HG03460 (cell line): Measurements from ENCODE around the gene SMAD3.

Experiments used
- ATAC-seq: cut with Tn5 transposase; IDR thresholded peaks from one replicate; pipeline ENCODE4 v1.9.1; 2021; ENCODE audit not compliant: unreplicated experiment

Gene SMAD3

DNA sequence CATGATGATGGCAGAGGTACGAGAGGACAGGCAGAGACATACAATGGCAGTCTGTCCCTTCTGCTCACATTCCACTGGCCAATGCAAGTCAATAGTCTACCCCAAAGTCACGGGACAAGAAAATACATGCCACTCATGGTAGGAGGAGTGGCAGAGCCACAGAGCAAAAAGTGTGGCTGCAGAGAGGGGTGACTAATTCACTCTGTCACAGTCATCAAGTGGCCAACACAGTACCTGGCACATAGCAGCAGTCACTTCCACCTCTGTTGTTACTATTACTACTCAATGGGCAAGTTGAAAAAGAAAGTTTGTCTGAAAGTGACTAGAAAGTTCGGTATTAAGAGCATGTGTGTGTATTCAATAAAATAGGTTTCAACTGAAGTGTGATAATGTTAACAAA lies 91.4 kb downstream of the SMAD3 start:
- ATAC-seq: no peak

DNA sequence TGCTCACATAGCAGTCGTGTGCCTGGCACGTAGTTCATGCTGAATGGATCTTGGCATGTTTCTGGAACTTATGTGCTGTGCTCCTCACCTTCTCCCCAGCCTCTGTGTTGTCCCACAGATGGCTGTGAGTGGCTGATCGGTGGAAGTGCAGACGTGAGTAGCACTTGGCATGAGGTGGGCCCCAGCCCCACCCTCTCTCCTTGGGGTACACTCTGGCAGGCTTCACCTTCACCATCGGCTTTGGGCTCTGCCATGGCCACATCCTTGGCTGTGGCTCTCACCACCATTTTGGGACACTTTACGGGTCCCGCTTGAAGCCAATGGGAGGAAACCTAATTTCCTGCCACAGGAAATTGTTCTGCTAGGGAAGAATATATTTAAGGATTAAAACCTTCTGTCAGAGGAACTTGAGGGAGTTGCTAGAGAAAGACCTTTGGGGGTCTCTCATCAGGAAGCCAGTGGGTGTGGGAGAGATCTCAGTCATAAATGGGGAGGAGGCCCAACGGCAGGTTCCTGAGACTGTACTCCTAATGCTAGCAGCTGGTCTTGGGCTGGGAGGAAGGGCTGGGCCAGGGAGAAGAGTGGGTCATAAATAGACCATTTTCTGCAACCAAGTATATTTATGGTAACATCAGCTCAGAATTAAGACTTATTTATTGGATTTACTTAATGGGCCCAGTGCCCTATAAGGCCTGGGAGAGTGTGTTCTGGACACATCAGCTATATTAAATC lies 92.3 kb downstream of the SMAD3 start:
- ATAC-seq: no peak

DNA sequence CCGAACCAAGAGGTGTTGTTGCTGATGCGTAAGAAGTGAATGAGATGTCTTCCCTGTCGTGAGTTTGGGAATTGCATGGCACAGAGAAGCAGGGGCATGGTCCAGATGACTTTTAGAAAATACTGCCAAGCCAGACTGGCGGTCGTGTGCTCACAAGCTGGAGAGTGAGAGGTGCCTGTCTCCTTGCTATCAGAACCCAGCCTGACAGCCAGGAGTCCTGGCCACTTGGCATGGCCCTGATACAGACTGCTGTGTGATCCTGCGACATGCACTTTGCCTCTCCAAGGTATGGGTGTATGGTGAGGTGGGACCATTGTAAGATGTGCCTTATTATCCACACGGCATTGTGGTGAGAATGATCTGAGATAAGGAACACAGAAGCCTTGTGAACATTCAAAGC lies 93.0 kb downstream of the SMAD3 start:
- no peak for ATAC-seq

DNA sequence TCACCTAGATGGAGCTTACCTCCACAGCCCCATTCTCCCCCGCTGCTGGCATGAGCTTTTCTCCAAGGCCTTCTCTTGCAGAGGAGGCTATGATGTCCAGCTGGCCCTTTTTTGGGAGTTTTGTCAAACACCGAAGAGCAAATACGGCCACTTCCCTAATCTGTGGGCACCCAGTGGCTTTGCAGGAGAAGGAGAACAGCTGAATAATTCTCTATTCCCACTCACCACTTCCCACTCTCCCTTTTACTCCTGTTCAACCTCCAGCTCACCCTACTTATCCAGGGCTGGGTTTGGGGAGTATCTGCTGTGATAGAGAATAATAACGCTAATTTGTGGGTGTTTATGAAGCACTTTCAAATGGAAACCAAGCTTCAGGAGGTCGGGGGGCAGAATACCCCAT lies 96.0 kb downstream of the SMAD3 start:
- ATAC-seq: no peak

DNA sequence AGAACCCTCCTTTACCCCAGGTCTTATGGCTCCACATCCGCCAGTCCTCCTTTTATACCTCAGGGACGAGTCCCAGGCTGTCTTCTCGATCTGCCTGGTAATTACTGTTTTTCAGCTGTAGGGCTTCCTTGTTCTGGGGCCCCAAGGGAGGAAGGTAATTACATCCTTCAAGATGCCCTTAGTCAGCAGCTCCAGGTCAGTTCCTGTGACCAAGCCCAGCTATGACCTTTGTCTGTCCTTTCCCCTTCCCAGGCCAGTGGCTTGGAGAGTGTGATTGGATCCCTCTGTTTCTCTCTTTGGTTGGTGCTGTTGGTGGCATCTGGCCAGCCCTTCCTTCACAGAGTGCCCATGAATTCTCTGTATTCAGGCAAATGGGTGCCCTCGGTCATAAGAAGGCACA lies 96.5 kb downstream of the SMAD3 start:
- ATAC-seq: no peak

DNA sequence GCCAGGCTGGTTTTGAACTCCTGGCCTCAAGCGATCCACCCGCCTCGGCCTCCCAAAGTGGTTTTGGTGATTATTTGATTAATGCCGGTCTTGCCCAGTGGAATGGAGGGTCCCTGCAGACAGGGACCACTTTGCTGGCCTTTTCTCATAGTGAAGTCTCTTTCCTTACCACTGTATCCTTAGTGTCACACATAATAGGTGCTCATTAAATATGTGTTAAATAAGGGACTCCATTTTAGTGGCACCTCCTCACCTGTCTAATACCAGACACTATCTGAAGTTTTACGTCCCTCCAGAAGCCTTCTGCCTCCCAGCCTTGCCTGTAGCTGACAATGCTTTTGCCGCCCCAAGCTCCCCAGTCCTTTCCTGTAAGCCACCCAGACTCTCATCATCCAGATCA lies 97.8 kb downstream of the SMAD3 start:
- no peak for ATAC-seq

DNA sequence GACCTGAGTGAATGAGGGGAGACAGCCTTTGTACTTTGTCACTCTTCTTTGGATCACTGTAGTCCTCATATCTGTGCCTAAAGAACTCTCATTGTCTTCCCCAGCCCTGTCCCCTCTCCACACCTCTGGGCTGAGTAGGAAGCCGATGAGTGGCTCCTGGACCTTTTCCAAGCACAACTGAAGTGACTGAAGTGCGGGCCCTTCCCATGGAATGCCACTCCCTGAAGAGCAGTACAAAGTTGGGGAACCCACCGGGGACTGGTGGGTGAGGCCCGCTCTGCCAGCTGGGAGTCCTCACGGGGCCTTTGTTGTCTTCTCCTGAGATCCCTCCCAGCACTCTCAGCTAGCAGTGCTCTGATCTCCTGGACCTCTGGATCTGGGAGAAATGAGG lies 99.0 kb downstream of the SMAD3 start:
- ATAC-seq: no peak

DNA sequence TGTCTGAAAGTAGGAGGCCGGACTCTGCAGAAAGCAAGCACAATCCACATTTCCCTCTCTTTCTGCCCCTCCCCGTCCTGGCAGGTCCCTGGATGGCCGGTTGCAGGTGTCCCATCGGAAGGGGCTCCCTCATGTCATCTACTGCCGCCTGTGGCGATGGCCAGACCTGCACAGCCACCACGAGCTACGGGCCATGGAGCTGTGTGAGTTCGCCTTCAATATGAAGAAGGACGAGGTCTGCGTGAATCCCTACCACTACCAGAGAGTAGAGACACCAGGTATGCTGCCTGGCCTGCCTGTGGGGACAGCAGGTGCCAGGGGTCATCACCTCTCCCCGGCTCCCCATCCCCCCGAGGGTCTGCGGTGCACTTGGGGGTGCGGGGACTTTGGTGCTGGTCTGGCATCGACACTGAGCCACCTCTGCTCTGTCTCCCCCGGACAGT lies 99.4 kb downstream of the SMAD3 start:
- ATAC-seq: no peak

DNA sequence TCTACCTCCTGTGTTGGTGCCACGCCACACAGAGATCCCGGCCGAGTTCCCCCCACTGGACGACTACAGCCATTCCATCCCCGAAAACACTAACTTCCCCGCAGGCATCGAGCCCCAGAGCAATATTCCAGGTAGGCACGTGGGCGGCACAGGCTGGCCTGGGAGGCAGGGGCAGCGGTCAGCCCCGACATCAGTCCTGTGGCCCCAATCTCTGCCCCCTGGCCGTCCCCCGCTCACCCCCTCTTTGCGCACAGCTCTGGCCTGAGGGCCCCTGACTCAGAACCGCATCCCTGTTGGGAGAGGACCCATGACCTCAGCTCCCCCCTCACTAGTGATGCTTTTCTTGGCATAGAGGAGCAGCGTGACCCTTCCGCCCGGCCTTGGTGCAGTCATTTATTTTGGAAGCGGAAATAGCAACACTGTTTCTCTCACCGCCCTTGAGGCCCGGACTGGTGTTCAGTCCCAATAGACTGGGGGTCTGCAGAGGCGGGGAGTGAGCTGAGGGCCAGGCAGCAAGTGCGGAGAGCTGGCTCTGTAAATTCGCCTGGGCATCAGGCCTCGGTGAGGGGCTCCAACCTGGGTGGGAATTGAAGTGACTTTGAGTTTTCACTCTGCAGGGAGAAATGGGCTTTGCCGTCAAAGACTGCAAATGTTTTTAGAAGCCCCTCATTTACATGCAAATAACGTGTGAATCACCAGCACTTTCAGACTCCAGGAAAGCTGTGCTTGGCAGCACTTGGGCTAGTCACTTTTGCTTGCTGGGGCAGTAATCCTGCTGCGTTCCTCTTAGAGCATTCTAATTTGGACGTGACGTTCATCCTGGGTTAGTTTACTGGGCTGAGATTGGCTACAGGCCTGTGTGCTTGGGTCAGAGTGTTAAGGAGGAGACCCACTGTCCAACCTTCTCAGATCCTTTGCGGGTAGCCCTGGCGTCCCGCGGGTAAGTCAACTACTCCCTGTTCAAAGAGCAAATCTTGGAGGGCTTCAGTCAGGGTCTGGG lies 100.2 kb downstream of the SMAD3 start:
- no peak for ATAC-seq

DNA sequence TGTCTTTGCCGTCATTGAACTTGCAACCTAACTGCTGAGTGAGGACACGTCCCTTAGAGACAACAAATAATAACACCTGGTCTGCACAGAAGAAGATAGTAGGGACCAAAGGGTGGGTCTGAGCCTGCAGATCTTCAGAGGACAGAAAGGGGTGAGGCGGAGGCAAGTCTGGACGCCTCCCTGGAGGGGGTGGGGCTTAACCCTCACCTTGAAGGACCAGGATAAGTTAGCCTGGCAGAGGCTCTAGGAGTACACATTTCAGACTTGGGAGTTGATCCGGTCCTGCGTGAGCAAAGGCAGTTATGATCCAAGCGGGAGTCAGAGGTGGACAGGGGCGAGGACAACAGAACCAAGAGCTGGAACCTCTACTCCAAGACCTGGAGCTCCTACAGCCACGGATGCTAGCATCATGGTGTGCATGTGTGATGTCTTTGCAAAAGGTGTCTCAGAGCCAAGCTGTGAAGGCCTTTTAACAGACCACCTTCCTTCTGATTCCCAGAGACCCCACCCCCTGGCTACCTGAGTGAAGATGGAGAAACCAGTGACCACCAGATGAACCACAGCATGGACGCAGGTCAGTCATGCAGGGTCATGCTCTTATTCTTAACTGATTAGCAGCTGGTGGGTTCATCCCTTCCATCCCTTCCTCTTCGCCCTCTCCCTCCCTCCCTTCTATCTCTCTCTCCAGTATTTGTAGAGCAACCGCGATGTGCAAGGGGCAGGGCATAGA lies 101.0 kb downstream of the SMAD3 start:
- no peak for ATAC-seq

DNA sequence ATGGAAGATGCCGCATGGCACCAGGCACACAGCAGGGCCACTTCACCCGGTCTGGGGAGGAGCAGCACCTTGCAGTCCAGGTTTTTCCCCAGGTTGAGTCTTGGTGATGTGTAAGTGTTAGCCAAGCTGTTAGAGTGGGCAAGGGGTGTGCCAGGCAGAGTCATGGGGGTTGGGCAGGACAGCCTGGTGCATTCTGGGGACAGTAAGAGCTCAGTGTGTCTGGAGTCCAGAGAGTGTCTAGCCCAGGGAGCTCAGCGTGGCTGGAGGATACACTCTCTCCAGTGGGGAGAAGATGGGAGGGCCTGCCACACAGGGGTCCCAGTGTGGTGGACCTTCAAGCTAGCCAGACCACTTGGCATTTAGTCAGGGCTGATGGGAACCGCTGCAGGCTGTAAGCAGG lies 101.7 kb downstream of the SMAD3 start:
- ATAC-seq: no peak

DNA sequence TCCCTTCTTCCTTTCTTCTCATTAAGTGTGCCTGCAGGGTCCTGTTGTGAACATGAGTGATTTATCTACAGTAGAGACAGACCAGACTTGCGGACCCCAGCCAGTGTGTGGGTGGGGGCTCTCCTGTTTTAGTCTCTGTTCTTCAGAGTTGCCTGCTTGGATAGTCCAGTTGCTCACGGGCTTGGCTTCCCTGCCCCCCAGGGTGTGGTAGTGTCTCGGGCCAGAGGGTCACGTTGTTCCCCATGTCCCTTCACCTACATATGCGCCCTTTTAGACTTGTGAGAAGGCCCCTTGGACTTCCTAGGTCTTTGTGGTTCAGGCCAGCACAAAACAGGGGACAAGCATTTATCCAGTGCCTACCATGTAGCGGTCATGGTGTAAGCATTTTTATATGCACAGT lies 103.3 kb downstream of the SMAD3 start:
- ATAC-seq: no peak

DNA sequence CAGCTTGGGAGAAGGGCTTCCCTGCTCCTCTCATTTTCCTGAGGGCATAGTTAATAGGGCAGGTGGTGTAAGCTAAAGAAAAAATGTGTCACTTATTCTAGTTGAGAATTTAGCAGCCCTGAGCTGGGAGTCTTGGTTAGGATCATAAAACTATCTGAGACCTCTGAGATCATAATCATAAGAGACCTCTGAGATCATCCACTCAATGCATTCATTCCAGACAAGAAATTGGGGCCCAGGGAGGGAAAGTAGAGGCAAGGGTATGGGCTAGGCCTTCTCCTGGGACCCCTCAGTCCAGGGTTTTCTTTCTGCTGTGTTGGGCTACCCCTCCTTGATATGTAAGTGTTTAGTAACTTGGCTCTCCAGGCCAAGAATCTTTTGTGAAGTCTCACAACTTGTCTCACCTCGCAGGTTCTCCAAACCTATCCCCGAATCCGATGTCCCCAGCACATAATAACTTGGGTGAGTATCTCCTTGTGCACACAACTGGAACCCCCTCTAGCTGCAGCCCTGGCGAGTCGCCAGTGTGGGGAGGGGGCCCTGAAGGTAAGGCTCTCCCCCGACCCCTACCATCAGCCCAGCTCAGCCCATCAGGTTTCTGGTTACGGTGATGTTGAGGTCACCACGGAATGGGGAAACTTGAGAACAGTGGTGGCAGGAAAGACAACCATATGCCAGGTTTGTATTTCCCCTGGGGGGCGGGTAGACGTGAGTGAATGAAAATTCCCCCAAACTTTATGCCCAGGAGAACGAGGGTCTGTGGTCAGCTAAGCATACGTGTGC lies 104.9 kb downstream of the SMAD3 start:
- no peak for ATAC-seq

DNA sequence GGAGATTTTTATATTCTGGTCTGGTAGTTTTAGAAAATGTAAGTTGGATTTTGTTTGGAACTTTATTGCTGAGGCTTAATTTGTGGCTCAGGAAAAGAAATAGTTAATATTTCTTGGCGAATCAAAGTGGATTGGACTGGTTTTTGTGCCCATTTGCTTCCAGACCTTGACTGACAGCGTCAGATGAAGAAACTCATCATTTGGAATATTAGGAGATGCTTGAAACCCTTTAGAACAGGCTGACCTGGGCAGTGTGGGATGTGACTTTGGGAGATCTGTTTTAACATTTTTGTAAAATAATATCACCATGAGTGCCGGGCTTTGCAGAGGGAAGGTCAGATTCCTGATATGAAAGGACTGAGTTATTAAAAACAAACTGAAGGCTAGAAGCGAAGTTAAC lies 106.1 kb downstream of the SMAD3 start:
- no peak for ATAC-seq

DNA sequence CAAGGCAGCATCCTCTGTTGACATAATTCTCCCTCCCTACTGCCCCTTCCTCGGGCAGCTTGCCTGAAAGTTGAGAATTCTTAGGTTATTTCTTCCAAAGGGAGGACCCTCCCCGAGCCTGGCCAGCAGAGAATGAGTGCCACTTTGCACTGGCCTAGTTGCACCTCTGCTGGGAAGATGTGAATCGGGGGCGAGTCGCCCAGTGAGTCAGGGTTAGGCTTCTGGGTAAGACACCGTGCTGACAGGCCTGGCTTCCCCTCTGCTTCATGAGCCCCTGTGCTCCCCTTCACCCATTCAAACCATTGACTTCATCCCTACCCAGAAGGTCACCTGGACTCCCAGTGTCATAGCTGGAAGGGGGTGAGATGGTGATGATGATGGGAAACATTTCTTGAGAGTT lies 106.8 kb downstream of the SMAD3 start:
- ATAC-seq: no peak

DNA sequence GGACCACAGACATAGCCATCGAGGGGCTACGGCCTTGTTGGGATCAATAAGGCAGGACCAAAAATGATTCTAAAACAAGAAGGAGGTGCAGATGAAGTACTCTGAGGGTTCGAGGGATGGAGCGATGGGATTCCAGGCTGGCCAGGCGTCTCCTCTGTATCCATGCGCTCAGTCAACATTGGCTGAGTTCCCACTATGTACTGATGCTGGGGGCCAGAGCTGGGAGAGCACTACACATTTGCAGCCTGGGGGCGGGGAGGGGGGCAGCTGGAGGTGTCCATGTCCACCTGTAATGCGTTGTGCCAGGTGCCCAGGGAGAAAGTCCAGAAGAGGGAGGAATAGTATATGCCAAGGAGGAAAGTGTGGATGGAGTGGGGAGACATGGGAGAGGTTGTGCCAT lies 107.6 kb downstream of the SMAD3 start:
- ATAC-seq: no peak

DNA sequence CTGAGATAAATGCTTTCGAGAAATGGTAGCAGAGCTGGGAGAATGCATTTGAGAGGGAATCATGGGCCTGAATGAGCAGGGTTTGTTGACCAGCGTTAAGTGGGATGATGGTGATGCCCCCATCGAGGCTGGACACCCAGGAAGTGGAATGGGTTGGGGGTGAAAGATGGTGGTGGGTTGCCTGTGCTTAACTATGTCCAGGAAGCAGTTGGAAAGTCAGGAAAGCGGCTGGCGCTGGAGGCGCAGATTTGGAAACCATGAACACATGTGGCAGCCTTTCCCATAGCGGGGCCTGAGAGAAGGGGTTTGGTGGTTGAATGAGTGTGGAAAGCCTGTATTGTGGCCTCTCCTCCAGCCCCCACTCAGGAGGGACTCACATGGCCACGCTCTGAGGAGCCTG lies 108.4 kb downstream of the SMAD3 start:
- ATAC-seq: no peak

DNA sequence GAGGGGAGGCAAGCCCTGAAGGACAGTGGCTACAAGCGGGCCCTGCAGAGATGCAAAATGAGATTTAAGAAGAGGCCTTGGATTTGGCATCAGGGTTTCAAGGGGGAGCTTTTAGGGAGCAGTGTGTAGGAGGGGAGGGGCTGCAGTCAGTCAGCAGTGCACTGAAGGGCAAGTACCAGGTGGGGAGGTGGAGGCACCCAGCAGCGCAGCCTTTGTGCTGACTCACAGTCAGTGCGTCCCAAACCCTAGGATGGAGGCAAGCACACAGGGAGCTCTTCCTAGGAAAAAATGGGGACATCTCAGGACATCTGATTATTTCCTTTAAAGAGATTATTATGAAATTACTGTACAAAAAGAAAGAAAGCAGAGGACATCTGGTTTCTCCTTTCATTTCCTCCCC lies 109.0 kb downstream of the SMAD3 start:
- no peak for ATAC-seq

DNA sequence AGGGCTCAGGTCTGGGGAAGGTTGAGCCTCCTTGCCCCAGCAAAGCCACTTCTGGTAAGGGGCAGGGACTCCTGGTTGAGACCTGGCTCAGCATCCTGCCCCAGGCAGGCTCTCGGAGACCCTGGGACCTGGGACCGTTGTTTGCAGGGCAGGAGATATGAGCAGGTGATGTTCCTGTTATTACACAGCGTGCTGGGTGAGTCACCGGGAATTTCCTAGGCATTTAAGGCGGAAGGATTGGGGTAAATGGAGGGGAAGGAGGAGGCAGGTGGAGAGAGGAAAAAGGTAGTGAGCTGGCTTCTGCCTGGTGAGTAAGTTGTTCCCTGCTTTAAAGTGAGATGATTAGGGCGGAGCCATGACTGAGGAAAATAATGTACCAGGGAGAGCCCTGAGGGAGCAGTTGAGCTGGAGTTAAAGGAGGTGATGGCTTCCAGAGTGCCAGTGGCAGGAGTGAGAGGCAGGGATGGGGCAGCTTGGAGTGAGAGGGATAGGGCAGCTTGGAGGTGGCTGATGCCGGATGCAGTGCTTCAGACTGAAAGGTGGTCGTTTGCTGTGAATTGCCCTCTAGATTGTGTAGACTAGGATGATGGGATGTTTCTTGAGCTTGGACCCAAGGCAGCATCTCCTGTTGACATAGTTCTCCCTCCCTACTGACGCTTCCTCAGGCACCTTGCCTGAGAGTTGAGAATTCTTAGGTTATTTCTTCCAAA lies 109.6 kb downstream of the SMAD3 start:
- ATAC-seq: no peak

DNA sequence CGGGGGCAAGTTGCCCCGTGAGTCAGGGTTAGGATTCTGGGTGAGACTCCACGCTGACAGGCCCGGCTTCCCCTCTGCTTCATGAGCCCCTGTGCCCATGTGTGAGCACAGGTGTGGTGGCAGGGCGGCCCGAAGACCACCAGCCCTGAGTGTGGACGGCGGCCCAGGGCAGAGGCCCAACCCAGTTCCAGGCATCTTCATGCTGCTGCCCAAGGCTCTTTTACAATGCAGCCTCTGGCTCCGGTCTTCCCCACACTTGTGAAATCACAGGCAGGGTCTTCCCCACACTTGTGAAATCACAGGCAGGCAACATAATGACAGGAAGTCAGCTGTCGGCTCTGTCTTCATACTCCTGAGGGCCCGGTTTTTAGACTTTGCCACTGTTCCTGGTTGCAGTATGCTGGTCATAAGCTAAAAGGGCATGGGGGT lies 110.3 kb downstream of the SMAD3 start:
- no peak for ATAC-seq
